Stimulated activated memory B cell treated with anti-CD40 and anti-IgM and Interleukin-4, amounts not matched to agents 10 μg/mL and 1 μg/mL and 100 μg/mL, for 72 hours (primary cell): Measurements from ENCODE around the gene FOLR2.

ENCODE experiments used
- ATAC-seq: fragments of 150-1000 bp; cut with Tn5 transposase; 2 replicates; pipeline ENCODE4 v1.10.0; 2021
- H3K27ac Mint-ChIP-seq: one replicate; pipeline ENCODE4 v1.8.0; 2022; ENCODE audit warnings: mild to moderate bottlenecking, mixed read lengths
- H3K27me3 Mint-ChIP-seq: one replicate; pipeline ENCODE4 v1.8.0; 2022; ENCODE audit warnings: mixed read lengths
- H3K36me3 Mint-ChIP-seq: one replicate; pipeline ENCODE4 v1.8.0; 2022; ENCODE audit warnings: mixed read lengths
- H3K4me1 Mint-ChIP-seq: one replicate; pipeline ENCODE4 v1.8.0; 2022; ENCODE audit warnings: mixed read lengths
- H3K4me3 Mint-ChIP-seq: one replicate; pipeline ENCODE4 v1.8.0; 2022; ENCODE audit warnings: mild to moderate bottlenecking, moderate library complexity, mixed read lengths
- H3K9me3 Mint-ChIP-seq: one replicate; pipeline ENCODE4 v1.8.0; 2022; ENCODE audit warnings: mixed read lengths

FOLR2 gene

GRCh38 chr11:72239313-72239848, 22.8 kb downstream of the FOLR2 start:
- Mint-ChIP-seq H3K27ac (no peak overlapping the region), H3K4me3 (peak overlapping the region; percentile 76), H3K27me3 (peaks cover 47% of the 10 kb centered on the region), H3K9me3 (peaks cover 4% of the 10 kb centered on the region), H3K4me1 (peaks cover 45% of the 10 kb centered on the region), H3K36me3 (peaks cover 17% of the 10 kb centered on the region)
- peak; percentile 28 for ATAC-seq

- peaks cover 4% of the 10 kb centered on the region for H3K9me3 Mint-ChIP-seq
- H3K27me3 Mint-ChIP-seq: peaks cover 47% of the 10 kb centered on the region
- H3K27ac Mint-ChIP-seq: peak overlapping the region; percentile 25
- H3K4me3 Mint-ChIP-seq: peak overlapping the region; percentile 76
- ATAC-seq: peak; percentile 9
- peaks cover 14% of the 10 kb centered on the region for H3K36me3 Mint-ChIP-seq
- peaks cover 46% of the 10 kb centered on the region for H3K4me1 Mint-ChIP-seq
These were observed 23.4 kb downstream of the FOLR2 start for GRCh38 chr11:72239849-72240460.

- peaks cover 9% of the 10 kb centered on the region for H3K36me3 Mint-ChIP-seq
- H3K9me3 Mint-ChIP-seq: peaks cover 4% of the 10 kb centered on the region
- H3K27me3 Mint-ChIP-seq: peaks cover 47% of the 10 kb centered on the region
- ATAC-seq: peak; percentile 32
- H3K27ac Mint-ChIP-seq: peak overlapping the region; percentile 25
- H3K4me1 Mint-ChIP-seq: peaks cover 47% of the 10 kb centered on the region
- H3K4me3 Mint-ChIP-seq: peak overlapping the region; percentile 66
These were observed 24.1 kb downstream of the FOLR2 start for GRCh38 chr11:72240461-72241290.

DNA sequence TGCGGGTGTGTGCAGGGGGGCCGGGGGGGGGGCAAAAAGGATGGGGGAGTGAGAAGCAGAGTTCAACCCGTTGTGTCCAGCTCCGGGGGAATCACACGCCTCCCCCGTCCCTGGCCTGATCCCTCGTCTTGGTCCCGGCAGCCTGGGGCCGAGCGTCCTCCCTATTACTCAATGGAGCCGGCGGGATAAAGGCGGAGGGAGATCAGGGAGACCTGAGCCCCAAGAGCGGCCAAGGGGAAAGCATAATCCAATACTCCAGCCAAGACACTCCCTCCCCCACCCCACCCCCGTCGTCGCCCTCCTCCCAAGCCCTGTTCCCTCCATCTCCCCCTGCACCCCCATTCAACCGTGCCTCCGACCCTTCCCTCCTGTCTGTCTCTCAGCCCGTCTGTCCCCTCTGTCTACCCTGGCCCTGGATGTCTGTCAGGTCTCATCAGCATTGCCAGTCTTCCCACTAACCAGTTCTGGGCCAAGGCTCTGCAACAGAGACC, 24.7 kb downstream of the FOLR2 start:
- no peak for ATAC-seq
- H3K4me3 Mint-ChIP-seq: no peak overlapping the region
- H3K9me3 Mint-ChIP-seq: peaks cover 4% of the 10 kb centered on the region
- peaks cover 47% of the 10 kb centered on the region for H3K27me3 Mint-ChIP-seq
- H3K36me3 Mint-ChIP-seq: peaks cover 9% of the 10 kb centered on the region
- peaks cover 47% of the 10 kb centered on the region for H3K4me1 Mint-ChIP-seq
- no peak overlapping the region for H3K27ac Mint-ChIP-seq

DNA sequence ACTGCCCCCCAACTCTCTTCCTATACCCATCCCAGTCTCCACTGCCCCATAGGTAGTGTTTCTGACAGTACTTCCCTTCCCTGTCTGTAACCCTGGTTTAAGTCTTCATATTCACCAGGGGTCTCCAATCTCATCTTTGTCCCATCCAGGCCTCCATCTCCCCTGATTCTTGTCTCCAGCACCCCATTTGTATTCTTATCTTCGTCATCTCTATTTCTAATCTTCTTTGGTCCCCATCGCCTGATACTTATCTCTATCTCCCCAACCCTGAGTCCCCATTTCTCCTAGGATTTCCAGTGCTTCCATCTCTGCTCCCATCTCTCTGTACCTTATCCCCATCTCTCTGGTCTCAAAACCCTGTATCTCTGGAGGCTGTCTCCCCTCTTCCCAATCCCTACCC, 25.5 kb downstream of the FOLR2 start:
- H3K27ac Mint-ChIP-seq: no peak overlapping the region
- peaks cover 47% of the 10 kb centered on the region for H3K27me3 Mint-ChIP-seq
- no peak for ATAC-seq
- H3K9me3 Mint-ChIP-seq: peaks cover 4% of the 10 kb centered on the region
- H3K4me3 Mint-ChIP-seq: no peak overlapping the region
- peaks cover 47% of the 10 kb centered on the region for H3K4me1 Mint-ChIP-seq
- H3K36me3 Mint-ChIP-seq: peaks cover 2% of the 10 kb centered on the region

- H3K27ac Mint-ChIP-seq: no peak overlapping the region
- no peak for ATAC-seq
These were observed 26.8 kb downstream of the FOLR2 start for GRCh38 chr11:72243173-72244059.

DNA sequence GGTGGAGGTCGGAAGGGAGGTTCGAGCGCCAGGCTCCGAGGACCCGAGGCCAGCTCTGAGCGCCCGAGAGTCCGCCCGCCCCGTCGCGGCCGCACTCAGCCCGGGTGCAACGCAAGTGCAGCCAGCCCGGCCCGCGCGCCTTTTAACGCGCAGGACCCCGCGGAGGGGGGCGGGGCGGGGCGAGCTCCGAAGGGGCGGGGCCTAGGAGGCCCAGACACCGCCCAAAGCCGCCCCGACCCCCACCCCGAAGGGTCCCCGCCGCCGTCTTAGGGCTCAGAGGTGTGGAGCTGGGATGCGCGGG, 27.4 kb downstream of the FOLR2 start, which contains the start of gene PHOX2A:
TSS of gene PHOX2A (minus strand) at position 117 of the 301 bp plus-strand sequence. CDS start 172 bp downstream, outside the sequence.
- Mint-ChIP-seq H3K4me3 (no peak within 1 kb of the TSS), H3K36me3 (no peaks in the 10 kb centered on the region), H3K27ac (no peak within 1 kb of the TSS), H3K27me3 (peaks cover 46% of the 10 kb centered on the region), H3K9me3 (peaks cover 4% of the 10 kb centered on the region), H3K4me1 (peaks cover 44% of the 10 kb centered on the region)
- ATAC-seq: no peak

More at GRCh38 chr11:72243173-72244059, 26.8 kb downstream of the FOLR2 start:
- peaks cover 47% of the 10 kb centered on the region for H3K4me1 Mint-ChIP-seq
- peaks cover 47% of the 10 kb centered on the region for H3K27me3 Mint-ChIP-seq
- H3K9me3 Mint-ChIP-seq: peaks cover 4% of the 10 kb centered on the region
- no peak overlapping the region for H3K4me3 Mint-ChIP-seq
- no peaks in the 10 kb centered on the region for H3K36me3 Mint-ChIP-seq

DNA sequence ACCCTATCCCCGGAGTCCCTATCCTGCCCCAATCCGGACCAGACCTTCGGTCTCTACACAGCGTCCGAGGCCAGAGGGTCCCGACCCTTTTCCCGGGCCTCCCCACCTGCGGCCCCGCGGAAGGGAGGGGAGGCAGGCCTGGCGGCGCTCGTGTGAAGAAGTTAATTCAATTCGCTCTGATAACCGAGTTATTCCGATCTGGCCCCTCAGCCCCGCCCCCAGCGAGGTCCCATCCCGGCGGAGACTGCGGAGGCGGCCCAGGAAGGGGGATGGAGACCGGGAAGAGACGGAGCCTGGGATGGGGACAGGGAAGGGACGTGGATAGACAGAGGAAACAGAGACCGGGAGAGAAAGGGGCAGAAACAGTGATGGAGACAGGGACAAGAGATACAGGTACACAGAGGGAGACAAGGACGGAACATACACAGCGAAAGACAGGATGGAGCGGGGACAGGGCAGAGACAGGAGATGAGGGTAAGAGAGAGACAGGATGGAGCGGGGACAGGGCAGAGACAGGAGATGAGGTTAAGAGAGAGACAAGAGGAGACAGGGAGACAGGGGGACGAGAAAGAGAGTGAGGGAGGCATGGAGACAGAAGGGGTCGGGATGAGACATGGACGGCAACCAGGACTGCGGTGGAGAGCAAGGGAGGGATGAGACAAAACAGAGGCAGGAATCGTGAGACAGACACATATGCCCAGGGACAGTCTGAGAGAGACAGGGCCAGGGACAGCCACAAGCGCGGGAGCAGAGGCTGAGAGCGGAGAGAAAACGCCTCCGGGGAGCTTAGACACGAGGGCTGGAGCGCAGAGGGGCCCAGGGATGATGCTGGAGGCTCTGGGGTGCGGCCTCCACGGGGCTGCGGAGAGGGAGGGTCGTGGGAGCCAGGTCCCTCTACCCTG, 28.0 kb downstream of the FOLR2 start:
- H3K9me3 Mint-ChIP-seq: peaks cover 4% of the 10 kb centered on the region
- ATAC-seq: no peak
- peaks cover 43% of the 10 kb centered on the region for H3K27me3 Mint-ChIP-seq
- no peak overlapping the region for H3K4me3 Mint-ChIP-seq
- no peaks in the 10 kb centered on the region for H3K36me3 Mint-ChIP-seq
- peaks cover 38% of the 10 kb centered on the region for H3K4me1 Mint-ChIP-seq
- H3K27ac Mint-ChIP-seq: no peak overlapping the region

- no peak for ATAC-seq
These were observed 28.7 kb downstream of the FOLR2 start for GRCh38 chr11:72245263-72245816.

DNA sequence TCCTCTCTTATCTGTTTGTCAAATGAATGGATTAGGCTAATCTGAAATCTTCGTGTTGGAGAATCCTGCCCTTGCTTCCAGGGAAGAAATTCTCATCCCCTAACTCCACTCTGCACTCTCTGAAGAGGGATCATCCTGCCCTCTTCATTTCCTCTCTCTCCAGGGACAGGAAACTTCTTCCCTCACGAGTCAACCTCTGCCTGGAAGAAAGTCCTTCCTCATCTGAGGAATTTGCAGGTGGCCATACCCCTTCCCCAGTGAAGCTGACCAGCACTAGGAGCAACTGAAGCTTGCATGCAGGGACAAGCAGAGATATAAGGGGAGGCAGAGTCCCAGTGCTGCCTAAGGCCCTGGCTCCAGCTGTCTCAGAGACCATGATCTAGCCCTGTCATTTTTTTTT, 31.0 kb downstream of the FOLR2 start:
- H3K4me3 Mint-ChIP-seq: no peak overlapping the region
- H3K4me1 Mint-ChIP-seq: peaks cover 19% of the 10 kb centered on the region
- peaks cover 4% of the 10 kb centered on the region for H3K9me3 Mint-ChIP-seq
- H3K27ac Mint-ChIP-seq: no peak overlapping the region
- ATAC-seq: no peak
- no peaks in the 10 kb centered on the region for H3K36me3 Mint-ChIP-seq
- H3K27me3 Mint-ChIP-seq: peaks cover 40% of the 10 kb centered on the region

More at GRCh38 chr11:72245263-72245816, 28.7 kb downstream of the FOLR2 start:
- peaks cover 4% of the 10 kb centered on the region for H3K9me3 Mint-ChIP-seq
- peaks cover 35% of the 10 kb centered on the region for H3K4me1 Mint-ChIP-seq
- no peak overlapping the region for H3K27ac Mint-ChIP-seq
- H3K36me3 Mint-ChIP-seq: no peaks in the 10 kb centered on the region
- peaks cover 43% of the 10 kb centered on the region for H3K27me3 Mint-ChIP-seq
- no peak overlapping the region for H3K4me3 Mint-ChIP-seq

DNA sequence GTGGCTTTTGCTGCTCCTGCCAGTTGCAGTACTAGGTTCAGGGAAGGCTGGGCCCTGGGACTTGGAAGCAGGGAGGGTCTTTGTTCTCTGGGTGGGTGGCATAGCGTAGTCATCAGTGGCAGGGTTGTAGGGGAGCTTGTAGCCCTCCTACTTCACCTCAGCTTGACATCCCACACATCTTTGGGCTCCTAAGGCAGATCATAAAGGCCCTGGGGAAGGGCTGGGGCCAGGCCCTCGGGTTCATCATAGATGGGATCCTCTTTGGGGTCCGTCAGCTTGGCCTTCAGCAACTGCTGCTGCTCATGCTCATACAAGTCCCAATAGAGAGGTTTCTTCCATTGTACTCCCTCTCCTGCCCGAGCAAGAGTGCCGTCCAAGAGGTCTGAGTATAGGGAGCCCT, 33.4 kb downstream of the FOLR2 start:
- H3K27ac Mint-ChIP-seq: no peak overlapping the region
- peaks cover 15% of the 10 kb centered on the region for H3K4me1 Mint-ChIP-seq
- H3K9me3 Mint-ChIP-seq: no peaks in the 10 kb centered on the region
- ATAC-seq: no peak
- H3K36me3 Mint-ChIP-seq: no peaks in the 10 kb centered on the region
- H3K4me3 Mint-ChIP-seq: no peak overlapping the region
- H3K27me3 Mint-ChIP-seq: peaks cover 43% of the 10 kb centered on the region

DNA sequence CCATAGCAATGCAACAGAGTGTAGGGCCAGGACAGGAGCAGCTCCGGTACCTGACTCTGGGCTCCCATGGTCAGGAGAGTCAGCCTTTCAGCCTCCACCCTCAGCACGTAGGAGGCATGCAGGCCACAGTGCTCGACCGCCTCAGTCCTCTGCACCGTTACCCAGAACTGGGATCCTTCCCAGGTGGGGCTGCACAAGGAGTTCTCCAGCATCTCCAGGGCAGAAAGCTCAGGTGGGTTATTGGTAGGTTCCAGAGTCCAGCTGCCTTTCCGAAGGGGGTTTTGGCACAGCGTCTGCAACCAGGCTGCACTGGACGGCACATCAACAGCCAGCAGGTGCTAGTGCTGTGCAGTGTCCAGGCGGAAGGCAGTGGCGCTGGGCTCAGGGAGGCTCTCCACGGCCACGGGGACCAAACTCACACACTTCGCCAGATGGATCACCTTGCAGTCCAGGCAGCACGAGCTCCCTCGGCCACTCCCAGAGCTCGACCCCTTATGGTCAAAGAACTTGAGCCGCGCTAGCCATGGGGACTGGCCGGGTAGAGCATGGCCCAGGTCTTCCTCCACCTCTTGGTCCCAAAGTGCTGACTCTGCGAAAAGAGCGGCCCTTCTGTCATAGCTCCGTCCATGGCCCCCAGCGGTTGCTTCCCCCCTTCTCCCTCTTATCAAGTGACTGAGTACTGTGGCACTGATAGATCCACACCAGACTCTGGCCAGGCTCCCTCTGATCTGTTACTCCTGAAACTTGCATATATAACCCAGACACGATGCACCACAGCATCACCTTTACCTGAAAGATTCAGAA, 34.3 kb downstream of the FOLR2 start:
- Mint-ChIP-seq H3K36me3 (no peaks in the 10 kb centered on the region), H3K9me3 (no peaks in the 10 kb centered on the region), H3K4me1 (peaks cover 17% of the 10 kb centered on the region), H3K27ac (no peak overlapping the region), H3K4me3 (no peak overlapping the region), H3K27me3 (peaks cover 43% of the 10 kb centered on the region)
- ATAC-seq: no peak

DNA sequence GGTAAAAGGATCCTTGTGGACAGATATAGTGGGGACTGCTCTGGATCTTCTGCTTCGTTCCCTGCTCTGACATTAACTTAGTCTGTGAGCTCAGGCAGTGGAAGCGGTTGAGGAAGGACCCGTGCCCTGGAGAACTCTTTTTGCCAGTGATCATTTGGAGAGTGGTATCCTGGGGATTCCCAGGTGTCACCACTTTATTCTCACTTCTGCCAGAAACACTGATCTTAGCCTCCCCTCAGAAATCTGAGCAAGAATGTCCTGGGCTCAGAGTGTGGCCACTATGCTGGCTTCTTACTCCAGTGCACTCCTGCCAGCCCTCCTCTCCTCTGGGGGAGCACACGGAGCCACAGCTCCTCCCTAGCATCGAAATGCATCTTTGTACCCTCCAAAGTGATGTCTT, 35.0 kb downstream of the FOLR2 start:
- no peak overlapping the region for H3K4me3 Mint-ChIP-seq
- no peak overlapping the region for H3K27ac Mint-ChIP-seq
- H3K4me1 Mint-ChIP-seq: peaks cover 17% of the 10 kb centered on the region
- H3K36me3 Mint-ChIP-seq: no peaks in the 10 kb centered on the region
- peaks cover 43% of the 10 kb centered on the region for H3K27me3 Mint-ChIP-seq
- peak; percentile 37 for ATAC-seq
- H3K9me3 Mint-ChIP-seq: no peaks in the 10 kb centered on the region
